H1 (cell line): Measurements from ENCODE around the gene LRRC8D. TPM values are rescaled to one million over a fixed set of nuclear protein-coding genes. Genes with fewer than 3 reads are reported as not detected.

Experiments used
- BCL11A ChIP-seq, 2 experiments: IDR thresholded peaks; one replicate each; pipeline ENCODE4 v1.6.1; 2011; ENCODE audit warnings: low read depth in 2 of 2, low read length in 2 of 2, mild to moderate bottlenecking in 2 of 2
- CREB1 ChIP-seq: IDR thresholded peaks from 2 replicates; pipeline ENCODE4 v1.6.1; 2012; ENCODE audit warnings: inconsistent platforms
- EGR1 ChIP-seq: IDR thresholded peaks from 2 replicates; pipeline ENCODE4 v1.6.1; 2011; ENCODE audit warnings: low read depth, low read length, borderline replicate concordance
- EP300 ChIP-seq, 2 experiments: IDR thresholded peaks; 1 replicate in 1 of 2; 2 replicates in 1 of 2; pipeline ENCODE4 v1.6.1; 2011 to 2012; ENCODE audit warnings: low read depth in 2 of 2, low read length in 2 of 2, mild to moderate bottlenecking in 2 of 2, borderline replicate concordance in 1 of 2, inconsistent platforms in 1 of 2, moderate library complexity in 1 of 2
- FOSL1 ChIP-seq: IDR thresholded peaks from 2 replicates; pipeline ENCODE4 v1.6.1; 2011; ENCODE audit warnings: mild to moderate bottlenecking, low read depth, low read length, moderate library complexity; ENCODE audit not compliant: insufficient read depth
- MAX ChIP-seq: IDR thresholded peaks from 2 replicates; pipeline ENCODE4 v1.6.1; 2012; ENCODE audit warnings: inconsistent platforms
- SP2 ChIP-seq: IDR thresholded peaks from 2 replicates; pipeline ENCODE4 v1.6.1; 2012; ENCODE audit warnings: mild to moderate bottlenecking, low read length, inconsistent platforms
- polyA plus RNA-seq, 7 experiments: library from polyadenylated mRNA; depleted of rRNA in 3 of 7; stranded (reverse) in 5 of 7; unstranded in 2 of 7; fragments of >200 nt in 5 of 7; fragments of 200-250 nt in 2 of 7; gene quantifications; 1 replicate in 5 of 7; 2 replicates in 1 of 7; 4 replicates in 1 of 7; pipeline versions ENCODE4 v1.2.1 to v1.2.3, GENCODE V29; 2011 to 2013; ENCODE audit warnings: missing spikeins in 2 of 7, mixed read lengths in 2 of 7
- total RNA-seq: library from RNA; stranded (reverse); fragmentation: NEBNext Ultra II Directional; extraction: Animal tissue kit (Norgen Biotek cat#: 25700); gene quantifications from 2 replicates; pipeline ENCODE4 v1.2.1, GENCODE V29; 2021

LRRC8D gene
- total and polyA plus RNA-seq, 2 of the 8 experiments (the other 6 are each of a cell fraction or from before 2014, with no cell fraction given), result 42.0 to 58.5 TPM

- no peak for TF ChIP-seq BCL11A (IDR thresholded peaks at IDR 0.05; ENCODE audit: low read depth in 2 of 2, low read length in 2 of 2)
- TF ChIP-seq MAX, result peak; percentile 45; the same call in 1 of the 2 replicates
- no peak for TF ChIP-seq EGR1
- no peak for TF ChIP-seq CREB1
- TF ChIP-seq FOSL1, result no peak
- no peak for TF ChIP-seq EP300 (IDR thresholded peaks at IDR 0.05; ENCODE audit: borderline replicate concordance in 1 of 2, low read depth in 2 of 2, low read length in 2 of 2)
- no peak for TF ChIP-seq SP2
Observed at GRCh38 chr1:89808441-89809117, 12.3 kb upstream of the LRRC8D start (continued).
